Loucy (cell line): ENCODE results near the gene CSRNP2.

Experiments
- H2AFZ ChIP-seq: fragments of 200-600 bp; sonication (generic); 2 replicates; pipeline ENCODE4 v1.6.0; 2016; ENCODE audit warnings: antibody characterized with exemption, mild to moderate bottlenecking, low read length, moderate library complexity
- H3F3A ChIP-seq: fragments of 200-600 bp; 2 replicates; pipeline ENCODE4 v1.6.0; 2016; ENCODE audit warnings: antibody characterized with exemption, low read depth, mild to moderate bottlenecking
- H3K27me3 ChIP-seq: fragments of 200-600 bp; sonication (generic); 2 replicates; pipeline ENCODE4 v1.6.1; 2014; ENCODE audit warnings: low read length, mild to moderate bottlenecking; ENCODE audit not compliant: insufficient read depth, poor library complexity, severe bottlenecking
- H3K36me3 ChIP-seq: fragments of 200-600 bp; sonication (generic); 2 replicates; pipeline ENCODE4 v1.6.1; 2016; ENCODE audit warnings: low read length; ENCODE audit not compliant: insufficient read depth
- H3K4me1 ChIP-seq: fragments of 200-600 bp; sonication (generic); 2 replicates; pipeline ENCODE4 v1.5.1; 2014; ENCODE audit warnings: low read length, mild to moderate bottlenecking; ENCODE audit not compliant: insufficient read depth, poor library complexity, severe bottlenecking
- H3K4me2 ChIP-seq: fragments of 200-600 bp; sonication (generic); 2 replicates; pipeline ENCODE4 v1.6.0; 2014; ENCODE audit warnings: antibody characterized with exemption, low read length, low read depth, mild to moderate bottlenecking; ENCODE audit not compliant: poor library complexity, severe bottlenecking
- H3K4me3 ChIP-seq: fragments of 200-600 bp; sonication (generic); 2 replicates; pipeline ENCODE4 v1.5.1; 2014; ENCODE audit warnings: low read length, mild to moderate bottlenecking, mixed read lengths; ENCODE audit not compliant: poor library complexity, severe bottlenecking
- H3K79me2 ChIP-seq: fragments of 200-600 bp; sonication (generic); 2 replicates; pipeline ENCODE4 v1.6.1; 2014; ENCODE audit warnings: low read length; ENCODE audit not compliant: insufficient read depth
- H3K9ac ChIP-seq: fragments of 200-600 bp; sonication (generic); 2 replicates; pipeline ENCODE4 v1.6.0; 2014; ENCODE audit warnings: mild to moderate bottlenecking, low read depth, low read length, moderate library complexity; ENCODE audit not compliant: poor library complexity, severe bottlenecking
- H3K9me2 ChIP-seq: fragments of 200-600 bp; sonication (generic); replicated peaks from 2 replicates; pipeline ENCODE4 v1.6.1; 2016; ENCODE audit warnings: low read depth, low read length, mixed read lengths
- H3K9me3 ChIP-seq: fragments of 200-600 bp; sonication (generic); 2 replicates; pipeline ENCODE4 v1.6.1; 2014; ENCODE audit warnings: mild to moderate bottlenecking, antibody characterized with exemption, low read length, low read depth; ENCODE audit not compliant: insufficient read depth
- H4K20me1 ChIP-seq: fragments of 200-600 bp; sonication (generic); 2 replicates; pipeline ENCODE4 v1.6.0; 2014; ENCODE audit warnings: antibody characterized with exemption, low read length, mild to moderate bottlenecking; ENCODE audit not compliant: insufficient read depth, poor library complexity, severe bottlenecking
- CTCF ChIP-seq: fragments of 200-600 bp; sonication (generic); conservative IDR thresholded peaks from 2 replicates; pipeline ENCODE4 v1.5.1; 2014; ENCODE audit warnings: mild to moderate bottlenecking, antibody characterized with exemption, low read length
- EZH2phosphoT487 ChIP-seq: fragments of 200-600 bp; IDR thresholded peaks from 2 replicates; pipeline ENCODE4 v1.6.1; 2018; ENCODE audit warnings: antibody characterized with exemption, mild to moderate bottlenecking, moderate library complexity, borderline replicate concordance

Gene CSRNP2

GRCh38 chr12:51027342-51027835 lies 56.0 kb downstream of the CSRNP2 start:
- no peak overlapping the region for H3K4me3 ChIP-seq
- H3K4me2 ChIP-seq: no peak overlapping the region
- H3K27me3 ChIP-seq: no peaks in the 10 kb centered on the region
- H2AFZ ChIP-seq: no peak overlapping the region
- H3K79me2 ChIP-seq: peaks cover 38% of the 10 kb centered on the region
- no peaks in the 10 kb centered on the region for H3K9me2 ChIP-seq
- H3F3A ChIP-seq: no peaks in the 10 kb centered on the region
- H4K20me1 ChIP-seq: peaks cover 15% of the 10 kb centered on the region
- H3K36me3 ChIP-seq: no peaks in the 10 kb centered on the region
- no peak for TF ChIP-seq CTCF
- no peak for TF ChIP-seq EZH2phosphoT487
- no peaks in the 10 kb centered on the region for H3K9me3 ChIP-seq
- no peak overlapping the region for H3K9ac ChIP-seq
- peaks cover 33% of the 10 kb centered on the region for H3K4me1 ChIP-seq

DNA sequence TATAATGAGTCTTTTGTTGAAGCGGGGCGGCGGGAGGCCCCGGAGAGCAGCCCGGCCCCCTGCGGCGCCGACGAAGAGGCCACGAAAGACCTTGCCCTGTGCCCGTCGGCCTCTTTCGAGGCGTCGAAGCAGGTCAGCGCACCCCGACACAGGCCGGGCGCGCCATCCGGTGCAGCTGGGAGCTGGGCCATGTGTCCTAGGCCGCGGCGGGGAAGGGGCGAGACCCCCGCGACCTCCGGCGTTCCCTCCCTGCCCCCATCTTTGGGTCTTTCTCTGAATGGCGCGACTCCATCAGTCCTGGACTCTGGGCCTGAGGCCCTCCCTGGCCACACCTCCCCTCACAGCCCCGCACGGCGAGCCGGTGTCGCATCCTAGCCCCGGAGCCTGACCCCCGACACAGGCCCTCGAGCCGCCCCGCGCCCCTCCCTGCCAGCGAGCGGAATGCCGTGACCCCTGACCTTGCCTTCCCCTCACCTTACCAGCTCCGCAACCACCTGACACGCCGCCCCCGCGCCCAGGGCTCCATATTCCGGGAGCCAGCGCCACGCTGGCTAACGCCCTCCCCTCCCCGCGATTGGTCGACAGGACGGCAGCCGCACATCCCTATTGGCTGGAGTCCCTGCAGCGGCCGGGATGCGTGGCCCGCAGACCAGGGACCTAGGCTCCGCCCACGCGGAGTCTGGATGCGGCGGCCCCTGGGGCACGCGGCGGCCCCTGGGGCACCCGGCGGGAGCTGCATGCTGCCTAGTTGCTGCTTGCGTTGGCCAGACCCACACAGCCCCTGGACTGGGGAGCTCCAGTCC lies 57.4 kb downstream of the CSRNP2 start, which contains the start of gene SLC11A2:
Gene SLC11A2 (minus strand): TSS at position 549 of the 803 bp plus-strand sequence. CDS start 15,656 bp downstream, outside the sequence.
- no peaks in the 10 kb centered on the region for H3K36me3 ChIP-seq
- TF ChIP-seq EZH2phosphoT487 (no peak), CTCF (no peak)
- H3F3A ChIP-seq: no peaks in the 10 kb centered on the region
- H3K9ac ChIP-seq: peak within 1 kb of the TSS; percentile 93
- H2AFZ ChIP-seq: peak within 1 kb of the TSS; percentile 89
- H3K4me3 ChIP-seq: peak within 1 kb of the TSS; percentile 93
- no peaks in the 10 kb centered on the region for H3K9me3 ChIP-seq
- peak within 1 kb of the TSS; percentile 97 for H3K4me2 ChIP-seq
- peaks cover 15% of the 10 kb centered on the region for H4K20me1 ChIP-seq
- H3K27me3 ChIP-seq: no peaks in the 10 kb centered on the region
- peaks cover 46% of the 10 kb centered on the region for H3K4me1 ChIP-seq
- H3K79me2 ChIP-seq: peaks cover 52% of the 10 kb centered on the region
- no peaks in the 10 kb centered on the region for H3K9me2 ChIP-seq

- Histone ChIP-seq H3K27me3 (no peaks in the 10 kb centered on the region), H3K36me3 (no peaks in the 10 kb centered on the region), H3K9me2 (no peaks in the 10 kb centered on the region), H3K9ac (peak overlapping the region; percentile 93), H3K9me3 (no peaks in the 10 kb centered on the region), H3K4me1 (peaks cover 52% of the 10 kb centered on the region), H2AFZ (peak overlapping the region; percentile 89), H3K4me2 (peak overlapping the region; percentile 97), H3K4me3 (peak overlapping the region; percentile 93), H3F3A (no peaks in the 10 kb centered on the region), H4K20me1 (peaks cover 15% of the 10 kb centered on the region), H3K79me2 (peaks cover 58% of the 10 kb centered on the region)
- no peak for TF ChIP-seq CTCF
- TF ChIP-seq EZH2phosphoT487: no peak
These were observed 58.0 kb downstream of the CSRNP2 start for GRCh38 chr12:51025338-51025835.
